Mesenteric fat pad (tissue), 1 donor: Measurements from ENCODE around the gene WWTR1. TPM values are rescaled to one million over a fixed set of nuclear protein-coding genes. Genes with fewer than 3 reads are reported as not detected.

Experiments used
- DNase-seq: peaks from one replicate; pipeline ENCODE4 v3.0.0-alpha.2; 2020; ENCODE audit warnings: low spot score
- total RNA-seq: library from RNA; stranded (reverse); fragmentation: NEBNext Ultra II Directional; extraction: Animal tissue kit (Norgen Biotek cat#: 25700); gene quantifications from one replicate; pipeline ENCODE4 v1.2.1, GENCODE V29; 2021
- donor health status: DM: yes; HTN: yes; CAD: no.

Gene WWTR1
- total RNA-seq, 1 donor from 2014 or later: 65.9 TPM

DNA sequence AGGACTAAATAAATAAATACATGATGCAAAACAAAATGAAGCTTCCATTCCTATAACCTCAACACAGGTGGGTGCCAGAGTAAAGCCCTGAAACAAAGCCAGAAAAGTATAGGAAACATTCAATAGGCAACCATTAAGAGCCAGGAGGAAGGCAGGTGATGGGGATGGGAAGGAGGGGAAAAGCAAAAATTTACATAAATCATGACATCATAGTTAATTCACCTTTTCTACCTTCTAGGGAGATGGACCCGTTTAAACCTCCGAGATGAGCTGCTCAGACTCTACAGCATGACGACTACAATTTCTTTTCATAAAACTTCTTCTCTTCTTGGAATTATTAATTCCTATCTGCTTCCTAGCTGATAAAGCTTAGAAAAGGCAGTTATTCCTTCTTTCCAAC, 155.4 kb downstream of the WWTR1 start:
- no peak for DNase-seq

GRCh38 chr3:149501524-149501923, 156.3 kb downstream of the WWTR1 start:
- DNase-seq: no peak

GRCh38 chr3:149497966-149498670, 159.7 kb downstream of the WWTR1 start:
- no peak for DNase-seq

DNA sequence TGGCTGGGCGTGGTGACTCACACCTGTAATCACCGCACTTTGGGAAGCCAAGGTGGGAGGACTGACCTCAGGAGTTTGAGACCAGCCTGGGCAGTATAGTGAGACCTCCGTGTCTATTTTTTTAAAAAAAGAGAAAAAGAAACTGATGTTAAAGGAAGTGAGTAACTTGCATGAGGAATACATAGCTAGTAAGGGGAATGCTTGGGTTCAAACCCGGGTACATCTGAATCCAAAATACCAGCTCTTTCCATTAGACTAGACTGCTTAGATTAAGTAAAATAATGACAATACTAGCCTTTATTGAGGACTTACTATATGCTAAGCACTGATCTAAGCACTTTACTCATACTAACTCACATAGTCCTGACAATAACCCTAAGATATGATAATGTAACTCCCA, 160.9 kb downstream of the WWTR1 start:
- no peak for DNase-seq

DNA sequence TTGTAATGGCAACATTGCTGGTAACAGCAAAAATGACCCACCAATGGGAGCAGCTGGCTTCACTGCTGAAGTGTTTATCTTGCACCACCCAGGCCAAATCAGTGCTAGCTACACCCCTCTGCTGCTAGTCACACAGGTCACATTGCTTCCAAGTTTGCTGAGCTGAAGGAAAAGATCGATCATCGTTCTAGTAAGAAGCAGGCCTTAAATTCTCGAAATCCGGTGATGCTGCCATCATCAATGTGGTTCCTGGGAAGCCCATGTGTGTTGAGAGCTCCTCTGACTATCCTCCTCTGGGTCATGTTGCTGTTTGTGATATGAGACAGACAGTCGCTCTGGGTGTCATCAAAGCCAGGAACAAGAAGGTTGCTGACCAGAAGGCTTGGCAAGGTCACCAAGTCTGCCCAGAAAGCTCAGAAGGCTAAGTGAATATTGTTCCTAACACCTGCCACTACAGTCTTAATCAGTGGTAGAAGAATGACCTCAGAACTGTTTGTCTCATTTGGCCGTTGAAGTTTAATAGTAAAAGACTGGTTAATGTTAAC, 162.2 kb downstream of the WWTR1 start:
- DNase-seq: no peak

DNA sequence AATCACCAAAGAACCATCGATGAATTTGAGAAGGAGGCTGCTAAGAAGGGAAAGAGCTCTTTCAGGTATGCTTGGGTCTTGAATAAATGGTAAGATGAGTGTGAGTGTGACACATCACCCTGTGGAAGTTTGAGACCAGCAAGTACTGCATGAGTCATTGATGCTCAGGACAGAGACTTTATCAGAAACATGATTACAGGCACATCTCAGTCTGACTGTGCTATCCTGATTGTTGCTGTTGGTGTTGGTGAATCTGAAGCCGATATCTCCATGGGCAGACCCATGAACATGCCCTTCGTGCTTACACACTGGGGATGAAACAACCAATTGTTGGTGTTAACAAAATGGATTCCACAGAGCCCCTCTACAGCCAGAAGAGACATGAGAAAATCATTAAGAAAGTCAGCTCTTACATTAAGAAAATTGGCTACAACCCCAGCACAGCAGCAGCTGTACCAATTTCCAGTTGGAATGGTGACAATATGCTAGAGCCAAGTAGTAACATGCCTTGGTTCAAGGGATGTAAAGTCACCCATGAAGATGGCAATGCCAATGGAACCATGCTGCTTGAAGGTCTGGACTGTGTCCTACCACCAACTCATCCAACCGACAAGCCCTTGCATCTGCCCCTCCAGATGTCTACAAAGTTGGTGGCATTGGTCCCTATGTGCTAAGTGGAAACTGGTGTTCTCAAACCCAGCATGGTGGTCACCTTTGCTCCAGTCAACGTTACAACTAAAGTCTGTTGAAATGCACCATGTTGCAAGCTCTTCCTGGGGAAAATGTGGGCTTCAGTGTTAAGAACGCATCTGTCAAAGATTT, 162.9 kb downstream of the WWTR1 start:
- no peak for DNase-seq

DNA sequence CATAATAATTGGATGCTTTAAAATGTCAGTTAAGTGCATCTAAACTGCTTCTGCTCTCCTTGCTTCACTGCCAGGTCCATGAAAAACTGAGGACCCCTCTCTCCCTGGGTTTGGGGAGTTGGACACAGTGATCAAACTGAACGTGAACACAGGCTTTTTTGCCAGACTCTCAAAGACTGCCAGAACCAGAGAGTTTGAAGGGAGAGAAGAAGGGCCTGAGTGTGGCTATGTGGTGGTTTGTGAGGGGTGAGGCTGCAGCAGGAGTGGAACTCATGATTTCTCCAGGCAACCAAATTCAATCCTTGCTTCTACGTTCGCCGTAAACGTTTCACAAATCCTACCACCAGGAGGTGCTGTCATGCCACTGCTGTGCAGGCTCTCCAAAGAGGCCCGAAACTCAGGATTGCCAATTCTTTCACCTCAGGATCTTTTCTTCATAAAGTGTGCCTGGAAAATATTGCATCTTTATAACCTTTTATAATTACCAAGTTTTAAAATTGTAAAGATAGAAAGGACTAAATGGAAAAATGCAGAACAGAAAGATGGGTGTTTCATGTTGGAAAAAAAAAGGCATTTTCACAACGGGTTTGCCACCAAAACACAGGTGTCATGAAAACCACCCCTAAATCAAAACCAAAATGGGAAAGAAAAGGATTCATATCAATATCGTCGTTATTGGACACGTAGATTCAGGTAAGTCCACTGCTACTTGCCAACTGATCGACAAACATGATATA, 163.6 kb downstream of the WWTR1 start:
- DNase-seq: no peak

GRCh38 chr3:149493315-149494021, 164.4 kb downstream of the WWTR1 start:
- DNase-seq: no peak

DNA sequence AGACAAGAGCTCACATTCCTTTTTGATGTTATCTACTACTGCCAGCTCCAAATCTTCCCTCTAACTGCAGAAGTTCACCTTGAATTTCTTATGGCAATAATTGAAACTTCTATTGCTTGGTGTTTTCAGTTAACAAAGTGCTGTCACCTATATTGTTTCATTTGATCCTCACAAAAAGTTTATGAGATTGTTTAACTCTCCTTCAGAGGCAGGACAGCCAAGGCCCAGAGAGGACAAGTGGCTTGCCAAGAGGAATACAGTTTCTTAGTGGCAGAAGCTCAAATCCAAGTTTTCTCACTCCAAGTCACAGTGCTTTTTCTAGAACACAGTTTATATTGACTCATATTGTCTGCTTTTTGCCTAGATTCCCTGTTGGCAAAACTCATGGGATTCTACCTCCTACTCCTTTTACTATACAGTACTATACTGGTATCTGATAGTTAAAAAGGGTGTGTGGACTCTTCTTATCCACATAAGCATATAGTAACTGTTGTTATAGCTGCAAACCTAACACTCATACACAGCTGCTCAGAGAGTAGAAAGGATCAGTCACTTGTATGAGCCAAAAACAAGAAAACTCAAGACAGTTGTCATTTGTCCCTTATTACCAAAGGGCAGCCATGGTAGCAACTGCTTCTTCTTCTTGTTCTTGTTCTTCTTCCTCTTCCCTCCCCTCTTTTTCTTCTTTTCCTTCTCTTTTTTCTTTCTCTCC, 167.4 kb downstream of the WWTR1 start:
- DNase-seq: no peak

- DNase-seq: no peak
These were observed 168.7 kb downstream of the WWTR1 start for GRCh38 chr3:149489060-149489690.

GRCh38 chr3:149487598-149488197, 170.1 kb downstream of the WWTR1 start:
- DNase-seq: no peak

DNA sequence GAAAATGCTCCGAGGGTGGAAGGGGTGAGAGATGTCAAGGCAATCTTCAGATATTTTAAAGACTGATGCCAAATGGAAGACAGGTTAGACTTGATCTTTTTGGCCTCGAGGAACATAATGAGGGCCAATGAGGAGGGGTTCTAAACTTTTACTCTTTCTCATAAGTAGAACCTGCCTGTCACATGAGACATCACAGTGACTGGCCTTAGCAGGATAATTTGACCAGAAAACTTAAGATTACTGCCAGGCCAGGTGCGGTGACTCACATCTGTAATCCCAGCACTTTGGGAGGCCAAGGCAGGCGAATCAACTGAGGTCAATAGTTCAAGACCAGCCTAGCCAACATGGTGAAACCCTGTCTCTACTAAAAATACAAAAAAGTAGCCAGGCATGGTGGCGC, 171.1 kb downstream of the WWTR1 start:
- no peak for DNase-seq

DNA sequence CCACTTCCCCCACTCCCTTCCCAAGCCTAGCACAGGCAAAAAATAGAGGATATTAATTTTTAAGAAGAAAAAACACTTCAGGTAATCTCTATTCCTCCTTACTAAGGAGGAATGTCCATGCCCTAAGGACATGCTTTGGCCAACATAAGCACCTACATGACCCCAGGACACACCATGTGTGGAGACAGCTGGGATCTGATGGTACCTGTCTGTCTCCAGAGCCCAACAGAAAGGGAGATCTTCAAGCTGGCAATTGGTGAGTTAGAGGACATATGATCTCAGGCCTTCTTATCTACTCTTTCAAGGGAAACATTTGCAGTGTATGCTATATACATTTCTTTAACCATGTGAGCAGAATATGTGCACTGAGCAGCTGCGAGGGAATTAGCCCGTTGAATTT, 176.3 kb downstream of the WWTR1 start:
- no peak for DNase-seq

DNA sequence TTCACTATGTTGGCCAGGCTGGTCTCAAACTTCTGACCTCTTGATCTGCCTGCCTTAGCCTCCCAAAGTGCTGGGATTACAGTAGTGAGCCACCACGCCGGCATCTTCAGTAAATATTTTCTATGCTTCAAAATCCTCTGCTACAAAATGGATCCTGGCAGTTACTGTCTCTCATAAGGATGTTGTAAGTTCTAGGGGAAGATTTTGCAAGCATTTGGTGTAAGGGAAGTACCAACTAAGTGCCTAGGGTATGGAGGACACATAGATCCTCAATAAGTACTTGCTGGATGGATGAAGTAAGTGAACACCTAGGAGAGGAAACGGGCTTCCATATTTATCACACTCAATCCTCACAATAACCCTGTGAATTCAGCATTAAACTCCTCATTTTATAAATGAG, 176.8 kb downstream of the WWTR1 start:
- no peak for DNase-seq

DNA sequence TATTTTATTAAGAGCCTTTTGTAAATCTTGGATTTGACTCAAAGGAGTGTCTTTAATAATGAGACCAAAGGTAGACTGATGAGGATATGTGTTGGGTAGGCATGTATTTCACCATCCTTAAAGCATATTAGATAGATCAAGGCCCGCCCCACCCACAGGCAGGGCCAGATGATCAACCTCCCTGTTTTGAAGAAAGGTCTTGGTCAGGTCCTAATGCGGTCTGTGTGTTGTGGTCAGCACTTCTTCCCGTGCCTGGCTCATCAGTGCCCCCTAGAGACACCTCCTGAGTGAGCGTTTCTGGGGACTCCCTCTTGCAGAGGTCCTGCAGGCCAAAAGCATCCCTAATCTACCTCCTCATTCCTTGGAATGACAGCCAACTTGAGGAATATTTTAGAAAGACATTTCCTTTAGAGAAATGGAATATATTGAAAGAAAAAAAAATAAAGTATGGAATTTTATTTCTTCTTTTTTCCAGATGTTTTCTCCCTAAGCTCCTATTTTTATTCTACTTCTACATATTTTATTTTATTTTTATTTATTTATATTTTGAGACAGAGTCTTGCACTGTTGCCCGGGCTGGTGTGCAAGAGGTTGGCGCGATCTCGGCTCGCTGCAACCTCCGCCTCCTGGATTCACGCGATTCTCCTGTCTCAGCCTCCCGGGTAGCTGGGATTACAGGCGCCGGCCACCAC, 177.4 kb downstream of the WWTR1 start:
- no peak for DNase-seq

DNA sequence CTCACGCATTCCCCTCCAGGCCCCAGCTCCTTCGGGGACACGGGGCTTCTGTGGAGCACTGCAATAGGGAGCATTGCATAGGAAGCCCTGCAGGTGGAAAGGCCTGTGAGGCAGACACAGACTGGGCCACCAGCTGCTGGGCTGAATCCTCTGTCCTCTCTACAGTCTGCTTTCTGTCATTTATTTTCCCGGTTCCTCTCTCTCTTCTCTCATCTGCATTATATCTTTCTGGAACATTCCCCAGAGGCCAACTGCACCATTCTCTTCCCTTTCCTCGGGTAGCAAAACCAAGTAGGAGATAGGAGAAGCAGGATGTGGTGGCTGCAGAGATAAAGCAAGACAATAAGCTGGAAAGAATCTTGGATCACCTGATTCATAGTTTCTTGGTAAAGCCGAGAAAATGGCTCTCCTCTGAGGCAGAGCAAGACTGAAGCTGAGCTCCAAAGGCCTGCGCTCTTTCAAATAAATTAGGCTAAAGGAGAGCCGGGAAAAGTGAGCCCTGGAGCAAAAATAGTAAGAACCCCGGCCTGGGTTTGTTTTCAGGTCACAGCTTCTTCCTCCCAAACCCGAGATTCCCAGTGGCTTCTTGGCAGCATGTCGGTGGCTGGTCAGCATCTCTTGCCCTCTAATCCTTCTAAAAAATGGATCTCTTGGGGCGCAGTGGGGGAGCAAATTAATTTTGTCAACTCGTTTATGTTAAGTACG, 178.1 kb downstream of the WWTR1 start:
- no peak for DNase-seq

DNA sequence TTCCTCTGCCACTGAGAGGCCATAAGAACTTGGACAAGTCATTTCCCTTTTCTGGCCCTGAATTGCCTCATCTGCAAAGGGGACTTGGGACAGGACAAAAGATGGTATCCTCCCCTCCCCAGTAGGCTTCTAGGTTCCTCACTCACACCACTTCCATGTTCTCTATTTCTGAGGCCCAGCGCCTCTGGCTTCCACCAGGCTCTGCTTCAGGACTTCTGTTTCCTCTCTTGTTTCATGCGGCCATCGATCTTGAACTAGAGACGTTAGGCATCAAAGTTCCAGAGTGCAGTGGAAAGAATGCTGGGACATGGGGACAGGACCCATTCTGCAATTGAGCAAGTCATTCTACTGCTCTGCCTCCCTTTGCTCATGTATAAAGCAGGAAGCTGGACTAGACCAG, 181.6 kb downstream of the WWTR1 start:
- no peak for DNase-seq

DNA sequence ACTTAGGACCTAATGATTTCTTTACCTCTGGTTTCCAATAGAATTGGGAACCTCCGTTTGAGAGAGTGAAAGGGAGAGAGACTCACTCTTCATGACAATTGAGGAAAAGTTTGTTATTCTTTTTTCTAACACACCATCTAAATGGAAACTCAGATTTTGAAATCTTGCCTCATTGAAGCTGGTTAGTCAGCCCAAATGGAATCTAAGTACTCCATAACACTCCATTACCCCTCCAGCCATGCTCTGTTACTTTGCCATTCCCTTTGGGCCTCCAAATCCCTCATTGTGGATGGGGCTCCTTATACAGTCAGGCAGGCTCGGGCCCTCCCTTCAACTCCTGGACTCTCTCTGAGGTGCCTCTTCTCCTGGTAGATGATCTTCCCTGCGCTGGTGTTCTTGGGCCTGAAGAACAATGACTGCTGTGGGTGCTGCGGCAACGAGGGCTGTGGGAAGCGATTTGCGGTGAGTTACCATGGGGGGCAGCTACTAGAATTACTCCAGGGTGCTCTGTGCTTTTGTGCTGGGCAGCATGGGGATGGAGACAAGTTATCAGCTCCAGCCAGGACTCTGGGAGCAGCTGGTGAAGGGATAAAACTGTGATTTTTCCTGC, 182.3 kb downstream of the WWTR1 start:
- DNase-seq: no peak
